ENCODE measurements around the gene GNPTG. TPM values are rescaled to one million over a fixed set of nuclear protein-coding genes. Genes with fewer than 3 reads are reported as not detected.

The GNPTG gene
- total RNA-seq, 2 donors from 2014 or later, result 34.0 to 38.4 TPM

DNA sequence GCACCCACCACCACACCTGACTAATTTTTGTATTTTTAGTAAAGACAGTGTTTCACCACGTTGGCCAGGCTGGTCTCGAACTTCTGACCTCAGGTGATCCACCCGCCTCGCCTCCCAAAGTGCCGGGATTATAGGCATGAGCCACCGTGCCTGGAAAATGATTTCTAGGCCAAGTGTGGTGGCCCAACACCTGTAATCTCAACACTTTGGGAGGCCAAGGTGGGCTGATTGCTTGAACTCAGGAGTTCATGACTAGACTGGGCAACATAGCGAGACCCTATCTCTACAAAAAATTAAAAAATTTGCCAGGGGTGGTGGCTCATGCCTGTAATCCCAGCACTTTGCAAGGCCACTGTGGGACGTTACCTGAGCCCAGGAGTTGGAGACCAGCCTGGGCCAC, 29.3 kb upstream of the GNPTG start:
- TF ChIP-seq, protein P1, sequence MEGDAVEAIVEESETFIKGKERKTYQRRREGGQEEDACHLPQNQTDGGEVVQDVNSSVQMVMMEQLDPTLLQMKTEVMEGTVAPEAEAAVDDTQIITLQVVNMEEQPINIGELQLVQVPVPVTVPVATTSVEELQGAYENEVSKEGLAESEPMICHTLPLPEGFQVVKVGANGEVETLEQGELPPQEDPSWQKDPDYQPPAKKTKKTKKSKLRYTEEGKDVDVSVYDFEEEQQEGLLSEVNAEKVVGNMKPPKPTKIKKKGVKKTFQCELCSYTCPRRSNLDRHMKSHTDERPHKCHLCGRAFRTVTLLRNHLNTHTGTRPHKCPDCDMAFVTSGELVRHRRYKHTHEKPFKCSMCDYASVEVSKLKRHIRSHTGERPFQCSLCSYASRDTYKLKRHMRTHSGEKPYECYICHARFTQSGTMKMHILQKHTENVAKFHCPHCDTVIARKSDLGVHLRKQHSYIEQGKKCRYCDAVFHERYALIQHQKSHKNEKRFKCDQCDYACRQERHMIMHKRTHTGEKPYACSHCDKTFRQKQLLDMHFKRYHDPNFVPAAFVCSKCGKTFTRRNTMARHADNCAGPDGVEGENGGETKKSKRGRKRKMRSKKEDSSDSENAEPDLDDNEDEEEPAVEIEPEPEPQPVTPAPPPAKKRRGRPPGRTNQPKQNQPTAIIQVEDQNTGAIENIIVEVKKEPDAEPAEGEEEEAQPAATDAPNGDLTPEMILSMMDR (conservative IDR thresholded peaks at IDR 0.05), result no peak
- no peaks in the 10 kb centered on the region for H3K4me1 ChIP-seq (ENCODE audit: control insufficient read depth, insufficient read depth, low read length)

DNA sequence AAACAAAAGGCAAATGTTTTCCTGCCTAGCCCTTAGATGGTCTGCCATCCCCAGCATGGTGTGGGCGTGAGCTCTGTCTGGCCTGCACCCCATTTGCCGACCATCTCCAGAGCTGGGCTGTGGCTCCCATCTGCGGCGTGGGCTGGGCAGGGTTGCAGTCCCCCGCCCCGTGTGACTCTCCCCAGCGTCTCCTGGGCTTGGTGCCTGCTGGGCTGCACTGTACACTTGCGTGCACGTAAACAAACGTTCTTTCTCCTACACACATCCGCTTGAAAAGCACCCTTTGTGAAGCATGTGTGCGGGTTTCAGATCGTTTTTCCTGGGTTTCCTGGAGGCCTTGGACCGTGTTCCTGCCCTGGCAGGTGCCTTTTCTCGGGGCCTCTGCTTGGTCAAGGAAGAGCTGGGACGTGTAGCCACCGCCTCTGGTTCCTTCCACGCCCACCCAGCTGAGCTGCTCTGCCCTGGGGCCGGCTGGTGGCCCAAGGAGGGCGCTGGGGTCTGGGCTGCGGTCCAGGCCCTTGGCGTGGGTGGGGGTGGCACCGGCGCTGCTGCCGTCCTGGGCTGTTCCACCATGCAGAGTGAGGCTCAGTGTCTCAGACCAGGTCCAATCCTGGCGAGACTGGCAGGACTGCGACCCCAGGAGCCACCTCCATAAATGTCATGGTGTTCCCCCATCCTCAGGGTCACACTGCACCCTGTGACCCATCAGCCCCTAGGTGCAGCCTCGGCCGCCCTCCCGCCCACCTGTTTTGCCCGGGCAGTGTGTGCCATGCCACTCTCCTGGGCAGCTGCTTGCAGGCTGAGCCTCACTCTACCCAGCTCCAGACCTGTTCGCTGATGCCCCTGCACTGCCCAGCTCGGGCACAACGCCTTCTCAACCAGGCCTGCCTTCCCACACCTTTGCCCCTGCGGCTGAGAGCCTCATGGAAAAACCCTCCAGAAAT, 28.2 kb upstream of the GNPTG start:
- TF ChIP-seq, protein P1 (conservative IDR thresholded peaks at IDR 0.05), result no peak
- Histone ChIP-seq H3K9me3 (ENCODE audit: control insufficient read depth, low read length) (no peaks in the 10 kb centered on the region), H3K27ac (ENCODE audit: low read depth, low read length) (no peak overlapping the region), H3K27me3 (ENCODE audit: control insufficient read depth, insufficient read depth, low read length, poor library complexity, severe bottlenecking) (no peaks in the 10 kb centered on the region), H3K36me3 (ENCODE audit: control insufficient read depth, insufficient read depth, low read length) (peaks cover 49% of the 10 kb centered on the region), H3K9ac (ENCODE audit: extremely low read depth, low read length, poor library complexity, severe bottlenecking) (no peak overlapping the region), H3K4me3 (ENCODE audit: low read length) (no peak overlapping the region), H3K4me1 (ENCODE audit: control insufficient read depth, insufficient read depth, low read length) (no peaks in the 10 kb centered on the region)
- DNase-seq, result no peak
- Mint-ChIP-seq H3K4me1 (no peaks in the 10 kb centered on the region), H3K27ac (peak overlapping the region; percentile 52), H3K4me3 (no peak overlapping the region), H3K9me3 (no peaks in the 10 kb centered on the region), H3K36me3 (ENCODE audit: low read depth) (peaks cover 48% of the 10 kb centered on the region), H3K27me3 (ENCODE audit: insufficient read depth) (no peaks in the 10 kb centered on the region)
- WGBS, 2 experiments (ENCODE audit: insufficient coverage in 1 of 2, insufficient read length in 1 of 2), result 96 to 97% methylated on average over 29 to 35 of the region's 35 CpGs

More for the DNA sequence above, 29.3 kb upstream of the GNPTG start:
- no peak overlapping the region for H3K27ac Mint-ChIP-seq
- H3K36me3 Mint-ChIP-seq (ENCODE audit: low read depth), result peaks cover 60% of the 10 kb centered on the region
- Histone ChIP-seq H3K9me3 (ENCODE audit: control insufficient read depth, low read length) (no peaks in the 10 kb centered on the region), H3K27me3 (ENCODE audit: control insufficient read depth, insufficient read depth, low read length, poor library complexity, severe bottlenecking) (no peaks in the 10 kb centered on the region), H3K4me3 (ENCODE audit: low read length) (no peak overlapping the region), H3K27ac (ENCODE audit: low read depth, low read length) (no peak overlapping the region), H3K9ac (ENCODE audit: extremely low read depth, low read length, poor library complexity, severe bottlenecking) (no peak overlapping the region), H3K36me3 (ENCODE audit: control insufficient read depth, insufficient read depth, low read length) (peaks cover 61% of the 10 kb centered on the region)
- no peak overlapping the region for H3K4me3 Mint-ChIP-seq
- H3K27me3 Mint-ChIP-seq (ENCODE audit: insufficient read depth), result no peaks in the 10 kb centered on the region
- no peaks in the 10 kb centered on the region for H3K9me3 Mint-ChIP-seq
- no peaks in the 10 kb centered on the region for H3K4me1 Mint-ChIP-seq
- DNase-seq, result no peak
- 93 to 98% methylated on average over 8 of the region's 8 CpGs for WGBS, 2 experiments (ENCODE audit: insufficient coverage in 1 of 2, insufficient read length in 1 of 2)

DNA sequence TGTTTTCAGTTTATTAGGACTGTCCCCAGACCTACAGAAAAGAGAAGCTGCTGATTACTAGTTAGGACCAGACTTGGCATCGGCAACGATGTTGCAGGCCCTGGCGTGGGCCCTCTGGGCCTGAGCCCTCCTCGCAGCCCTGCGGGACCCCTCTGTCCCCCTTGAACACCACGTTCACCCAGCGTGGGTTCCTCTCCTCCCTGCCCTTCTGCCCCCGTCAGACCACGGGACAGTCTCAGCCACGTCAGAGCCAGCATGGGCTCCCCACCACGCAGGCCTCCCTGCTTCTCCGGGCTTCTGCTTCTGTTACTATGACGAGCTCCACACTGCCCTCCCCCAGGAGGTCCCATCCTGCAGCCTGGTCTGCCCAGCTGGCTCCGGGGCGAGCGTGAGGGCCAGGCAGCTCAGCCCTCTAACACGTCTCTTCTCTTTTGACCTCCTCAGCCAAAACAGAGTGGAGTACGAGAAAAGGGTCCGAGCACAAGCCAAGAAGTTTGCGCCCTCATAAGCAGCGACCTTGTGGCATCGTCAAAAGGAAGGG, 27.4 kb upstream of the GNPTG start:
- Mint-ChIP-seq H3K27me3 (ENCODE audit: insufficient read depth) (no peaks in the 10 kb centered on the region), H3K4me1 (no peaks in the 10 kb centered on the region), H3K36me3 (ENCODE audit: low read depth) (peaks cover 42% of the 10 kb centered on the region), H3K27ac (peak overlapping the region; percentile 81), H3K4me3 (no peak overlapping the region), H3K9me3 (no peaks in the 10 kb centered on the region)
- WGBS, 2 experiments (ENCODE audit: insufficient coverage in 1 of 2, insufficient read length in 1 of 2), result 92 to 94% methylated on average over 15 to 22 of the region's 22 CpGs
- no peak overlapping the region for H3K27ac ChIP-seq (ENCODE audit: low read depth, low read length)
- TF ChIP-seq, protein P1 (conservative IDR thresholded peaks at IDR 0.05), result no peak
- no peak for DNase-seq
- H3K4me3 ChIP-seq (ENCODE audit: low read length), result no peak overlapping the region
- H3K27me3 ChIP-seq (ENCODE audit: control insufficient read depth, insufficient read depth, low read length, poor library complexity, severe bottlenecking), result no peaks in the 10 kb centered on the region
- H3K9me3 ChIP-seq (ENCODE audit: control insufficient read depth, low read length), result no peaks in the 10 kb centered on the region
- H3K4me1 ChIP-seq (ENCODE audit: control insufficient read depth, insufficient read depth, low read length), result no peaks in the 10 kb centered on the region
- H3K9ac ChIP-seq (ENCODE audit: extremely low read depth, low read length, poor library complexity, severe bottlenecking), result no peak overlapping the region
- peaks cover 41% of the 10 kb centered on the region for H3K36me3 ChIP-seq (ENCODE audit: control insufficient read depth, insufficient read depth, low read length)

Data from endodermal cell (in vitro differentiated cells).